D341Med (cell line): ENCODE data around the gene WDR54.
A peak's percentile ranks its signal among the peaks of the same experiment; 100 is the strongest.
"Not testable (repeated sequence)": the region's sequence is repeated elsewhere in the genome, so short reads cannot be mapped to it uniquely, and the experiment has no call there.

Source experiments
- DNase-seq: peaks from one replicate; pipeline ENCODE4 v3.0.0; 2012; ENCODE audit warnings: low spot score

Gene WDR54

DNA sequence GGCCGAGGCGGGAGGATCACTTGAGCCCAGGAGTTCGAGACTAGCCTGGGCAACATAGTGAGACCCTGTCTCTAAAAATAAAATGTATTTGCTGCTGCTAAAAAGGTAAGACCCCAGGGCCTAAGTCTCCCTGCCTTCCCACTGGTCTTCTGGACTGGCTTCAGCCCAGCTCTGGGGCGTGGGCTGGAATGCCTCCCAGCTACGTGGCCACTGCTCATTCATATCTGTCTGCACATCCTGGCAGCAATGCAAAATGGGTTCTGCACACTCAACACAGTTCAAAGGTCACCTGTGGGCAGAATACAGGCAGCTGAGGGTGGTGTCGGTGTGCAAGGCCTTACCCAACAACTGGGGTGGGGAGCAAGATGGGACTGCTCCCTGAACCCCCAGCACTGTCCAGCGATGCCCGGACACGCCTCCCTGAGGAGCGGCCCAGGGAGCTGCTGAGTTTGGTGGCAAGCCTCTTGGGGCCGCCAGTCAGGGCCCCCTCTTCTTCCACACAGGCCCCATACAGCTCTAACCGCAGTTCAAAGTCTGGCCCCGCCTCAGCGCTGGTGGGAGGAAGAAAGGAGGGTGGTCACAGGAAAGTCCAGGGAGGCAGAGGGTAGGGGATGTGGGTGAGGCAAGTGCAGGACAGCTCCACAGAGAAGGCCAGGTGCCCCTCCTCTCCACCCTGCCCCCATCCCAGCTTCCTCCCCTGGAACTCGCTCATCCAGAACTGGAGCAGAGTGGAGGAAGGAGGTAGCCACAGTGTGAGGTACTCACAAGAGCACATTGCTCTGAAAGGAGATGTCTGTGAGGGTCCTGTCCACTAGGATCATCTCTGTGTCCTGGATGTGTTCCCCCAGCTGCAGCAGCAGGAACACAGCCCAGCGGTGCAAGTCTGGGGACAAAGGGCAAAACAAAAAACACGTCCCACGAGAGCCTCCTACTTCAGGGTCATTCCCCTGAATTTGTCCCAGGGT lies 8.2 kb downstream of the WDR54 start:
- DNase-seq: no peak

DNA sequence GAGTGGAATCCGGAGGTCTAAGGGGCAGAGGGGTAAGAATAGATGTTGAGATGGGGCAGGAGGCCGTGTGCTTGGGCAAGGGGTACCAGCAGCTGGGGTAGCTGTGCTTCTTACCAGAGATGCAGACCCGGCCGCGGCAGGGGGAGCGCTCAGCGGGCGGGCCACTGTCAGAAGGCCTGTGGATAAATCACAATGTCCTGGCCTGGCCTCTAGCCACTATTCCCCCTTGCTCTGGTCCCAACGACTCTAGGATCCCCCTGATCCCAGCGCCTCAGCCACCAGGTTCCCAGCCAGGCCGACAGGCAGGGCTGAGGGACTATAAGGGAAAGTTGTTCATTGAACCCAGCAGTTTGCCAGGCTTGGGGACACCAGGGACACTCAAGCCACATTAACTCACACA lies 9.0 kb downstream of the WDR54 start:
- DNase-seq: no peak

DNA sequence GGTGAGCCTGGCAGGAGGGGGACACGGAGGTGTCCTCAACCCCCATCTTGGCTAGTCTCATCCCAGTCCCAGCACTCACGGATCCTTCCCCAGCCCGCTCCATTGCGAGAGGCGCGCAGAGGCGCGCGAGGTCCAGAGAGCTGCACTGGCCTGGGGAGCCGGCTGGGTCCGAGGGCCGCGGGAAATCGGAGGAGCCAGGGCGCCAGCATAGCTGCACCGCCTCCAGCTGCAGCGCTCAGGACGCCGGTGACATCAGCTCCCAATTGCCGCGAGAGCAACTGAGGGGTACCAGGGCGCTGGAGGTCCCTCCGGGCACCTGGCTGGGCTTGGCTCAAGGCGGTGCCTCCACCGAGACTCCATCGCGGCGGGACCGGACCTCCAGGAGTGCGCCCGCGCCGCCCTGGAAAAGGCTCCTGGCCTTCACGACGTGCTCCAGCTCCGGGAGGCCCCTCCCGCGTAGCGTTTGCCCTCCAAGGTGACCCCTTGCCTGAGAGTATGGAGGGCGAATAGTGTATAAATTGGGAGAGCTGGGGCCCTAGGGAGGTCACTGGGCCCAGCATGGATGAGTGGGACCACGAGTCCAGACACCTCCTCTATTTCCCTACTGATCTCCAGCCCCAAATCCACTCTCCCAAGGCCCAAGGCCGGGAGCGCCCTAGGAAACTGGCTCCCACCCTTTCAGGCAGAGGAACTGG lies 14.7 kb downstream of the WDR54 start:
- no peak for DNase-seq

DNA sequence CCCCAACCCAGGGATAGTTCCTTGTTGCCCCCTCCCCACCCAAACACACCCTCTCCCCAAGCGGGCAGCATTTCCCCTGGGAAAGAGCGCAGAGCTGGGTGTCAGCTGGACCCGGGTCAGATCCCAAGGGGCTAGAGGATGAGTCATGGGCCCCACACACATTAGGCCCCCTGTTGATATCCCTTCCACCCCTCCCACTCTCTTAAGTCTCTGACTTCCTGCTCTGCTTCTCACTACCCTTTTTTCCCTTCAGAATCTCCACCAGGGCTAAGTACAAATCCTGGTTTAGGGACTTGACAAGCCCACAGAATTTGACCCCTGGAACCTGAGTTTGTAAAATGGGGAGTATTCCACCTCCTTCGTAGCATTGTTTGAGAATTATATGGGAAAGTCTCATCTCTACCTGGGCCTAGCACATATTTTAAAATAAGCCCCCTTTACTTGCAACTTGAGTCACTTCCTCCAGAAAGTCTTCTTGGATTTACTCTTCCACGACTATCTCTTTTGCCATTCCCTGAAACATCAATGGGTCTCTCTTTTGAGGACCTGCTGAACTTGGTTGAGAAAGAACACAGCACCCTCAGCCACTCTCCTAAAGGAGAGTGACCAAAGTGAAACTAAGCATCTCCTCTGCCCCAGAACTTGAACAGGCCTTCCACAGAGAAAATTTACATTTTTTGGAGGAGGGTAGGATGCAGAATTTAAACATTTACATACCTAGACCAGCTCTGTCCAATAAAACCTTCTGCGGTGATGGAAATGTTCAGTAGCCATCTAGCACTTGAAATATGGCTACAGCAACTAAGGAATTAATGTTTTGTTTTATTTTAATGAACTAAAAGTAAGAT lies 15.5 kb downstream of the WDR54 start:
- DNase-seq: no peak

DNA sequence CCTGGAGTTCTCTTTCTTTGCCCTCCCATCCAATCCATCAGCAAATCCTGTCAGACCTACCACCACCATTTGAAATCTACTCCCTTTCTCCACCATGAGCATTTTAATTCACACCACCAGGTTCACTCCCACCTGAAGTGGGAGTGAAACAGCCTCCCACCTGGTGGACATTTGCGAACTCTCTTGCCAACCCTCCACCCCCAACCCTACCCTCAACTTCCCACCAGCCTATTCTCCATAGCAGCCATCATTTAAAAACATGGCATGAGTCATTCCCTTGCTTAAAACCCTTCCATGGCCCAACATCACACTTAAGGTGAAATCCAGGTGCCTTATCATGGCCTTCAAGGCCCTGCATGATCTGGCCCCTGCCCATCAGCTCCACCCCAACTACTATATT lies 16.7 kb downstream of the WDR54 start:
- no peak for DNase-seq

DNA sequence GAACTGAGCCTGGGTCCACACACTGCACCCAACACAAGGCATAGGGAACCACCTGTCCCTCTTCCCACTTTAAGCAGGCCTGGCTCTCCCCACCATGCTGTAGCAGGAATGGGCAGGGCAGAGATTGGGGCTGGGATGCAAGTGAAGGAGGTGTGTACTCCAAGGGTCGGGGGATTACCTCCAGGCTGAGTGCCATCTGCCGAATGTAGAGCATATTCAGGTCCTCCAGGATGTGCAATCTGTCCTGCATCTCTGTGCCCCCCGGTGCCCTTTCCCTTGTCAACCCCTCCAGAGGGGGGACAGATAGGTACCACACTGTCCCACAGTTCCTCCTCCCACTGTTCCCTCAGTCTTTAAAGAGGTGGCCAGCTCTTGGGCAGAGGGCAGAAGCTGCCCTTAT lies 17.8 kb downstream of the WDR54 start:
- DNase-seq: peak; percentile 71

DNA sequence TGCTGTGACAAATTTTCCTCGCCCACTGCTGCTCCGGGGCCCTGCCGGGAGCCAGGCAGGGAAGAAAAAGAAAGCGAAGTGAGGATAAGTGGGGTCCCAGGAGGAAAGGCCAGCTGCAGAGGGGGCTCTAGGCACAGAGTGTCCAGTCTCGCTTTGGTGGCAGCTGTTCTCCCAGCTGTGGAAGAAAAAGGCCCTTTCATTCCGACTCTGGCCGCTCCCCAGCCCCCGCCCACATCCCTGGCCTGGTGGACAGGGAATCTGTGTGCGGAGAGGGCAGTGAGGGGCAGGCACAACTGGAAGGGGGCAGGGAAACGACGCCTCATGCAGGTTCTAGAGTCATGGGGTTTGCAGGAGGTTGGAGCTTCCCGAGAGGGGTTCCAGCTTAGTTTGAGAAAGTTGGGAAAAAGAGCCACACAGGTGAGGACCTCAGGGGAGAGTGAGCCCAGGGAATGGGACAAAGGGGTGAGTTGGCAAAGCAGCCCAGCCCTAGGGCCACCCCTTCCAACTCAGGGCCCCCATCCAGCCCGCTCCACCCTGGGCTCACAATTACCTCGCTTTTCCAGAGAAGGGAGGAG lies 18.4 kb downstream of the WDR54 start:
- no peak for DNase-seq

DNA sequence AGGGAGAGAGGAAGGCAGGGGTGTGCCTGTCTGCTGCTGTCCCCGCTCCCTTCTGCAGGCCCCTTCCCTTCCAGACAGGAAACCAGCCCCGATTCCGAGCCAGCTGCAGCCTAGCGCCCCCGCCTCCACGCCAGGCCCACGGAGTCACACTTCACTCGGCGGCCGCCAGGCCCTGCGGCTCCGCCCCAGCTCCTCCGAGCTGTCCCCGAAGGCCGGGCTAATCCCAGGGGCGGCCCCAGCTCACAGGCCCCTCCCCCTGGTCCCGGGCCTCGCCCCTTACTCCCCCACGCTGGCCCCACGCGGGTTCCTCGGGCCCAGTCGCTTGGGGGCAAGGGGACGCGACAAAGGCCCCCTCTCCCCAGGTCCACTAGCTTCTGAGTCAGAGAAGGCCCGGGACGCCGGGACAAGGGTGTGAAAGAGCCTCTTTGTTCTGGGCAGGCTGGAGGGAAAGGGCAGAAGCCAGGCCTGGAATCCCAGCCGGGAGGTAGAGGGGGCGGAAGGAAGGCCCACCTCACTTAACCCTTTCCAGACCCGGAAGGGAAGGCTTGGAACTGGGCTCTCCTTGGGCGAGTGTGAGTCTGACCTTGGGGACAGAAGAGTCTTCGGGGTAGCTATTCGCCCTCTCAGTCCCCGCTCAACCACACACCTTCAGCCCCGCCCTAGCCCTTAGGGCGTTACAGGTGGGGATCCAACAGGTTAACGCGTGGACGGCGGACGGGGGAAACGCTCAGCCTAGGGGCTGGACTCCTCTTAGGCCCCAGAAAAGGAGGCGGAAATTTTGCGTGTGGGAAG lies 19.0 kb downstream of the WDR54 start:
- peak; percentile 98 for DNase-seq

DNA sequence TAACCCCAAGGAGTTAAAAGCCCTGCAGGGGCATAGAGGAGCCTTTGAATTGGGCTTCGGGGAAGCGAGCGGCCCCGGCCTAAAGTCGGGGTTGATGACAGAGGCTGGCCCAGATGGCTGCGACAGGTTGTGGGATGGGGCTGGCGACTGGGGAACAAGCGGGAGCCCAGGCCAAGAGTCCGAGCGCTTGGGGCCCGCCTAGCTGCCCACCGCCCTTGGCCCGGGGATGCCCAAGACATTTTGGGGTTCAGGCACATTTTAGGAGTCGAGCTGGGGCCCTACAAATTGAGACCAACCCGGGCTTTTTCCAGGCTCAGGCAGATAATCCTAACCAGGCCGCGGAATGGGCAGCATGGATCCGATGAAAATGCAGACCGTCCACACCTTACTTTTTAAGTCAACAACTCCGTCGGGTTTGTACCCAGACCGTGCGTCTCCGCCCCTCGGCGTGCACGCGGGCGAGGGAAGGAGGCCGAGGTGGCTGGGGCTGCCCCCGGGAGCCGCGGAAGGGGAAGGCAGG lies 19.7 kb downstream of the WDR54 start:
- DNase-seq: no peak

DNA sequence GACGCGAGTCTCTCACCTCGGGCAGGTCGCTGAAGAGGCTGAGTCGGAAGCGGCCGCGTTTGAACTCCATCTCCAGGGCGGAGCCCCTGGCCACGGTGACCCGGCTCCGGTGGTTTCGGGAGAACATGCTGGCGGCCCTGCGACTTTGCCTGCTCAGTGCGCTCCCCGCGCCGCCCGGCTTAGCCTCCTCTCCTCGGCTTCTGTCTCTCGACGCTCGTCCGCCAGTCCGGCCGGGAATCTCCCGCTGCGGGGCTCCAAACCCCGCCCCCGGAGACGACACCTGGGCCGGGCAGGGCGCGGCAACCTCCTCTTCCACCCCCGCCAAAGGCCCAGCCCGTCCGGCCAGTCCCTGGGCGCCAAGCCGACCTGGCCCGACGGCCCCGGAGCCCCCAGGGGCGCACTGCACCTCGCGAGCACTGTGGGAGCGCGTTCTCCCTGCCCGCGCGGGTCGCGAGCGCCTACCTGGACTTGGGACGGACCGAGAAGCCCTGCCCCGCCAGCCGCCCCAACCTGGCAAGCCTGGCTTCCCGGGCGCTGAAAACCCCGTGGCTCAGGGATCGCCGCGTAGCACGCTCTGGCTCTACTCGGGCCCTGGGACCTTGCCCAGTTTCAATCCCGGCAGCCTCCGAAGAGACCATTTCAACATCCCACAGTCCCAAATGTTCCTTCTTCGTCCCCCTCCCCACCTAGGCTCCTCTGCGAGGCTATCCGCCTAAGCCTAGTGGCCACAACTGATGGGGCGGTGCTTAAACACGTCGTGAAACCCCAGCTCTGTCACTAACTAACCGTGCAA lies 20.4 kb downstream of the WDR54 start, which contains the start of gene RTKN:
Gene RTKN, minus strand, starts transcription at position 248 of the 793 bp plus-strand sequence. Its CDS starts 121 bp downstream, at position 127.
- no peak for DNase-seq

DNA sequence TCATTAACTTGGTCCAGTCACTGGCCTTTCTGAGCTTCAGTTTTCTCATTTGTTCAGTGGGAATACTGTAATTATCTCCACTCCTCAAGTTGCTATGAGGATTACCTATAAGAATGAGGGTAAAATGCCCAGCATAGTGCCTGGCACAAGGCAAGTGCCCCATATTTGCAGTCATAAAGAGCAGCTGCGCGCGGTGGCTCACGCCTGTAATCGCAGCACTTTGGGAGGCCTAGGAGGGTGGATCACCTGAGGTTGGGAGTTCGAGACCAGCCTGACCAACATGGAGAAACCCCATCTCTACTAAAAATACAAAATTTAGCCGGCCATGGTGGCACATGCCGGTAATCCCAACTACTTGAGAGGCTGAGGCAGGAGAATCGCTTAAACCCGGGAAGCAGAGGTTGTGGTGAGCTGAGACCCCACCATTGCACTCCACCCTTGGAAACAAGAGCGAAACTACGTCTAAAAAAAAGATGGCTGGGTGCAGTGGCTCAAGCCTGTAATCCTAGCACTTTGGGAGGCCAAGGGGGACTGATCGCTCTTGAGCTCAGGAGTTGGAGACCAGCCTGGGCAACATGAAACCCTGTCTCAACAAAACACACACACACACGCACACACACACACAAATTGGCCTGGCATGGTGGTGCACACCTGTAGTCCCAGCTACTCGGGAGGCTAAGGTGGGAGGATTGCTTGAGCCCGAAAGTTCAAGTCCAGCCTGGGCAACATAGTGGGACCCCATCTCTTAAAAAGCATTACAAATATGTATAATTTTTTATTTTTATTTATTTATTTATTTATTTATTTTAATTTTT lies 21.2 kb downstream of the WDR54 start:
- DNase-seq: not testable (repeated sequence)

DNA sequence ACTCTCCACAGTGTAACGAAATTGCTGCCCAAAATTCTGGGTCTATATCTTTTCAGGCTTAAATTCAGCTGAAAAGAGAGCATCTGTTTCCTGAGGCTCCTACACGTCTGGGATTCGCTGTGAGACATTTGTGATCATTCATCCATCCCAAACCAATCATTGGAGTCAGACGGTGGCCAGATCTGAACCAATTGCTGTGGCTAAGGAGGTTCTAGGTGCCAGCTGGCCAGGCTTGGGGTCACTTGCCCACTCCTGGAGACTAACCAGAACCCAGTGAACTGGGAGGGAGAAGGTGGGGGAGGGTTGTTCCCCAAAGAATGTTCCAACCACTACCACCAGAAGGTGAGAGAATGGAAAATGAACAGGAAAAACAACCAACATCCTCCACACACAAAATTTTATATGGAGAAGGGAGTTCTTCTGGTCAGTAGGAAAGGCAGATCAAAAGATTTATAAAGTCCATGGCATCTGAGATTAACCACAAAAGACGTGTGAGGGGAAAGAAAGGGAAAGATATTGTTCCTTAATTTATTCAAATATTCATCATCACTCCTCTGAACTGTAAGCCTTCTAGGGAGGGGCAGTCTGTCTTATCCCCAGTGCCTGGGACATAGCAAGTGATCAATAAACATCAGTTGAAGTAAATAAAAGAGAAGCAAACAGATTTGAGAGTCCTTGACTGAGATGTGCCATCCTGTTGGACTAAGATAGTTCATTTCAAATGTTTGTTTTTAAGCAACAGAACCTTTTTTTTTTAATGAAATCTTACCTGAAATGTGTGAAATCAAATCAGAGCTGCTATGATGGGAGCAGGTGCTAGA lies 23.2 kb downstream of the WDR54 start:
- no peak for DNase-seq

DNA sequence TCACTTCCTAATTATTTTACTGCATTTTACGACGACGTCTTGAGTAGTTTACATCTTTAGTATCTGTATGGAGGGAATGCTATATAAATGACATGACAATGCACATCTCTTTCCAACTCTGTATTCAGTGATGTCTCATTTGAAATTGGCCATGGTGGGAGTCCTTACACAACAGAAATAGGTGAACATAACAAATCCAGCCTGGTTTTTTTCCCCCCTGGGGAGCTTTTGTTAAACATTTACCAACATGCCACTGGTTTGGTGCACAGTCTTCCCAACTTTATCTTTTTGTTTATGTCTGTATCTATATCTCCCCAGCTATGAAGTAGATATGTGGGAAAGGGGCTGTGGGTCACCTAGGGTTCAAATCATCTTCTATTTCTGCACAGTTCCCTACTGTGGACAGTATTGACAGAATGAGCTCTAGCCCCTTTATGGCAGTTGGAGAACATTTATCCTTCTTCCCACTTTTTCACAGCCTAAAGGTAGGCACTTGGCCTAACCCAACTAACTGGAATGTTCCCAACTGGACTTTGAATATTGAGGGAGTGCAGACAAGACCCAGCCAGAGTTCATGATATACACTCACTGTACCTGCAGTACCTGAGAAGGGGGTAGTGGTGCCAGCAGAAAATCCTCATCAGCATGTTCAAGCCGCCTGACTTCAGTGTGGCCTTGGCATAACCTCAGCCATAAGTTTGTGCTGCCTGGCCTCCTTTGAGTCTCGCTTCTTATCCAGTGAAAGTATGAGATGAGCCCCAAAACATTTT lies 25.9 kb downstream of the WDR54 start:
- no peak for DNase-seq

DNA sequence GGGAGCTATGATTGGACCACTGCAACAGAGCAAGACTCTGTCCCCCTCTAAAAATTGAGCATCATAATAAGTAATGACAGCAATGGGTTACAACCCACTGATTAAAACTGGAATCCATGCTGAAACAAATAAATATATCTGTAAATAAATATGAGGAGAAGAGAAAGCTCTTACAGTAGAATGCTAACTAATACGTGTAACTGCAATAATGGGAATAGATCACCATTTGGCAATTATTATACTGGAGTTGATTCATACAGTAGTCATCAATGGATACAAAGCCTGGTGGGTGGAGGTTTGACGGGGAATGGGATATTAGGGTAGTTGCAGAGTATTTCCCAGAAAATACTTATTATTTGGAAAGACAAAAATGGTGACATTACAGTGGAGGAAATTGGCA lies 27.2 kb downstream of the WDR54 start:
- DNase-seq: no peak

DNA sequence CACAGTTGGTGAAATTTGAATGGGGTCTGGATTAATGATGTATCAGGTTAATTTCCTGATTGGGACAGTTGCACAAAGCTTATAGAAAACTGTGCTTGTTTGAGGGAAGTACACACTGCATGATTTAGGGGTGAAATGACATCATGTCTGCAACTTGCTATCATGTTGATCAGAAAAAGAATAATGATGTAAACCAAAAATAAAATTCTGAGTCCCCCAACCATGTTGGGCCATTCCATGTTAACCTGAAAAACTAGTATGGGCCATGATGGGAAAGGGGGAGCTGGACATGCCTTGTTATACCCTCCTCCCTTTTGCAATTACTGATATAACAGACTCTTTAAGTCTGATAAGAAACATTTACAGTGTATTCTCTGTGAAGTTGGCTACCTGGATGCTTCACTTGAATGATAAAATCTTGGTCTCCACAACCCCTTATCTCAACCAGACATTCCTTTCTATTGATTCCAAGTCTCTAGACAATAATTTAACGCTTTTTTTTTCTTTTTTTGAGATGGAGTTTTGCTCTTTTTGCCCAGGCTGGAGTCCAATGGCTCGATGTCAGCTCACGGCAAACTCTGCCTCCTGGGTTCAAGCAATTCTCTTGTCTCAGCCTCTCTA lies 29.1 kb downstream of the WDR54 start:
- no peak for DNase-seq

DNA sequence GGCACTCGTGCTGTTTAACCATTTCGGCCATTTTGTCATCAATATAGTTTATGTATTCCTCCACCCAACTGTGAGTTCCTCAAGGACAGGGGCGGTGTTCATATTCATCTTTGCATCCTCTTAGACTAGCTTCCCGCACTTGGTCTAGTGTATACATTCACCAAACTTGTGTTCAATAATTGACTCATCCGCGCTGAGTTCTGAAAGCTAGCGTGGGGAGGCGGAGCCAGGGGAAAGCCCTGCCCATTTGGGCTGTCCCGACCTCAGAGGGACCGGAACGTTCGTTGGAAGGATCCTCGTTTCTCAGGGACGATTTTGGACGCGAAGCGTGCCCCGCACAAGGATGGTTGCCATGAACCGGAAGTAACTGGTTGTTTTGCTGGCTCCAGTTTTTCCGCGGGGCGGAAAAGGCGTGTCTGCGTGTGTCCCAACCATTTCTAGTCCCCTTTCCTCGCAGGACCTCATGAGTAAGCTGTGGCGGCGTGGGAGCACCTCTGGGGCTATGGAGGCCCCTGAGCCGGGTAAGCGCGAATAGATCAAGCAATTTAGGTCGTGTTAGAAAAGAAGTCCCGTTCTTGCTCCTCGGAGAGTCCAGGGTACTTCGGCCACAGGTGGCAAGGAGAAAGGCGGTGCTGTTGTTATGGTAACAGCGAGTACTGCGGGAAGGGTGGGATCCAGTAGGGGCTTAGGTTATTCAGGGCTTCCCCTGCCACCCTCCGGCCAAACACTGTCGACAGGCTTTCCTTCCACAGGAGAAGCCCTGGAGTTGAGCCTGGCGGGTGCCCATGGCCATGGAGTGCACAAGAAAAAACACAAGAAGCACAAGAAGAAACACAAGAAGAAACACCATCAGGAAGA lies 33.4 kb downstream of the WDR54 start, which contains the start of gene INO80B:
Gene INO80B, plus strand, starts transcription at position 434 of the 858 bp plus-strand sequence. Its CDS starts 30 bp downstream, at position 464.
- DNase-seq: peak; percentile 82
